ENCODE measurements around the gene GRPEL2.

- TF ChIP-seq CTCF (IDR thresholded peaks at IDR 0.05; ENCODE audit: borderline replicate concordance, extremely low read depth, low read length, poor library complexity, severe bottlenecking) (no peak), EZH2 (IDR thresholded peaks at IDR 0.05; ENCODE audit: borderline replicate concordance, low read depth, low read length, severe bottlenecking) (no peak)
Observed at GRCh38 chr5:149392718-149393117, 47.4 kb downstream of the GRPEL2 start.

All from DND-41 (cell line).